HG02938 (cell line): Measurements from ENCODE around the gene TJP1.
"Not testable (repeated sequence)": the region's sequence is repeated elsewhere in the genome, so short reads cannot be mapped to it uniquely, and the experiment has no call there.

Experiments used
- ATAC-seq: cut with Tn5 transposase; IDR thresholded peaks from one replicate; pipeline ENCODE4 v1.9.1; 2021; ENCODE audit warnings: mild to moderate bottlenecking, moderate library complexity; ENCODE audit not compliant: unreplicated experiment

TJP1 gene

GRCh38 chr15:29756358-29757267 is 65.7 kb downstream of the TJP1 start:
- no peak for ATAC-seq

- ATAC-seq, result not testable (repeated sequence)
Observed at GRCh38 chr15:29754009-29754408, 68.3 kb downstream of the TJP1 start.

- no peak for ATAC-seq
Observed at GRCh38 chr15:29753506-29753905, 68.8 kb downstream of the TJP1 start.

- no peak for ATAC-seq
Observed at GRCh38 chr15:29750754-29751153, 71.5 kb downstream of the TJP1 start.

GRCh38 chr15:29749365-29750086 is 72.7 kb downstream of the TJP1 start:
- ATAC-seq, result no peak

- ATAC-seq, result no peak
Observed at GRCh38 chr15:29747837-29748417, 74.3 kb downstream of the TJP1 start.

GRCh38 chr15:29743475-29743874 is 78.8 kb downstream of the TJP1 start:
- ATAC-seq, result no peak

GRCh38 chr15:29740692-29741311 is 81.5 kb downstream of the TJP1 start:
- no peak for ATAC-seq

- peak; percentile 11 for ATAC-seq
Observed at GRCh38 chr15:29736744-29737020, 85.6 kb downstream of the TJP1 start.

GRCh38 chr15:29736012-29736743 is 86.1 kb downstream of the TJP1 start:
- peak; percentile 67 for ATAC-seq

- no peak for ATAC-seq
Observed at GRCh38 chr15:29734917-29735572, 87.2 kb downstream of the TJP1 start.

- no peak for ATAC-seq
Observed at GRCh38 chr15:29731865-29732264, 90.4 kb downstream of the TJP1 start.

- ATAC-seq, result not testable (repeated sequence)
Observed at GRCh38 chr15:29730471-29730870, 91.8 kb downstream of the TJP1 start.

- ATAC-seq, result no peak
Observed at GRCh38 chr15:29728418-29728817, 93.8 kb downstream of the TJP1 start.

GRCh38 chr15:29727871-29728270 is 94.4 kb downstream of the TJP1 start:
- no peak for ATAC-seq

GRCh38 chr15:29726553-29726952 is 95.7 kb downstream of the TJP1 start:
- no peak for ATAC-seq

- ATAC-seq, result no peak
Observed at GRCh38 chr15:29724026-29724425, 98.2 kb downstream of the TJP1 start.

- no peak for ATAC-seq
Observed at GRCh38 chr15:29713784-29714183, 108.5 kb downstream of the TJP1 start.

- no peak for ATAC-seq
Observed at GRCh38 chr15:29712149-29712885, 110.0 kb downstream of the TJP1 start.

- no peak for ATAC-seq
Observed at GRCh38 chr15:29711531-29711930, 110.7 kb downstream of the TJP1 start.
